Activated CD4-positive, alpha-beta T cell treated with anti-CD3 and anti-CD28 coated beads for 36 hours (primary cell): ENCODE measurements around the gene COQ4. TPM values are rescaled to one million over a fixed set of nuclear protein-coding genes. Genes with fewer than 3 reads are reported as not detected.
A peak's percentile ranks its signal among the peaks of the same experiment; 100 is the strongest.

ENCODE experiments used
- ATAC-seq: fragments of 200-7000 bp; cut with Tn5 transposase; one replicate; pipeline ENCODE4 v1.10.0; 2021; ENCODE audit warnings: mild to moderate bottlenecking, moderate library complexity
- CTCF ChIA-PET: fragments of 350-600 bp; sonication (Branson Sonifier 250); formaldehyde crosslinking; loops from one replicate; lab custom pipeline; 2021; ENCODE audit warnings: antibody characterized with exemption; lab: Charles Lee
- POLR2A ChIA-PET: fragments of 350-600 bp; sonication (Branson Sonifier 250); formaldehyde crosslinking; loops from one replicate; lab custom pipeline; 2021; ENCODE audit warnings: antibody characterized with exemption, inconsistent platforms; lab: Charles Lee
- DNase-seq: peaks from one replicate; pipeline ENCODE4 v3.0.0-alpha.2; 2020
- H3K27ac Mint-ChIP-seq: one replicate; pipeline ENCODE4 v1.8.0; 2021; ENCODE audit warnings: mixed read lengths
- H3K27me3 Mint-ChIP-seq: one replicate; pipeline ENCODE4 v1.8.0; 2021; ENCODE audit warnings: mixed read lengths
- H3K36me3 Mint-ChIP-seq: one replicate; pipeline ENCODE4 v1.8.0; 2021; ENCODE audit warnings: low read depth, mixed read lengths
- H3K4me1 Mint-ChIP-seq: one replicate; pipeline ENCODE4 v1.8.0; 2021; ENCODE audit warnings: mixed read lengths
- H3K4me3 Mint-ChIP-seq: one replicate; pipeline ENCODE4 v1.8.0; 2021; ENCODE audit warnings: mild to moderate bottlenecking, moderate library complexity, mixed read lengths
- H3K9me3 Mint-ChIP-seq: one replicate; pipeline ENCODE4 v1.8.0; 2021; ENCODE audit warnings: low read depth, mixed read lengths
- intact Hi-C, 2 experiments: fragments of 100-400 bp; cut with DNase I in 1 of 2; cut with micrococcal nuclease in 1 of 2; formaldehyde crosslinking; loops; one replicate each; pipeline versions ENCODE4 v1.14.2 to v1.15.1; 2022 to 2024; cut with DNase I, micrococcal nuclease
- total RNA-seq, 2 experiments: library from RNA; stranded (reverse); gene quantifications; one replicate each; pipeline ENCODE4 v1.2.3, GENCODE V29; 2021

COQ4 gene
- total RNA-seq, 2 experiments from 2014 or later = 32.1 to 38.8 TPM

- DNase-seq (no peak), ATAC-seq (no peak)
- Mint-ChIP-seq H3K27me3 (no peaks in the 10 kb centered on the region), H3K9me3 (no peaks in the 10 kb centered on the region), H3K4me3 (no peak overlapping the region), H3K27ac (no peak overlapping the region), H3K4me1 (no peaks in the 10 kb centered on the region), H3K36me3 (peaks cover 6% of the 10 kb centered on the region)
- CTCF ChIA-PET = interaction anchor here (0.5 to 1.6 kb wide), 5 partner anchors 9 to 454 kb away, joined by 3 to 5 read pairs (median 3); partner anchors contain the start of gene URM1
- intact Hi-C loops = no loop called here
- POLR2A ChIA-PET = no interaction called here
Measured at GRCh38 chr9:128304136-128304970, 18.3 kb upstream of the COQ4 start.

GRCh38 chr9:128304971-128305288, 17.7 kb upstream of the COQ4 start:
- Mint-ChIP-seq H3K27ac (no peak overlapping the region), H3K27me3 (no peaks in the 10 kb centered on the region), H3K4me1 (no peaks in the 10 kb centered on the region), H3K4me3 (no peak overlapping the region), H3K9me3 (no peaks in the 10 kb centered on the region), H3K36me3 (peaks cover 8% of the 10 kb centered on the region)
- POLR2A ChIA-PET = no interaction called here
- DNase-seq = no peak
- ATAC-seq = no peak
- CTCF ChIA-PET = interaction anchor here (0.5 to 1.6 kb wide), 3 partner anchors 53 to 453 kb away, joined by 3 read pairs; no protein-coding TSS in a partner anchor
- intact Hi-C loops = no loop called here

GRCh38 chr9:128309551-128309950, 13.1 kb upstream of the COQ4 start:
- no peak overlapping the region for H3K27ac Mint-ChIP-seq
- no peaks in the 10 kb centered on the region for H3K27me3 Mint-ChIP-seq
- ChIA-PET CTCF (interaction anchor here (0.6 kb wide), 1 partner anchor 200 kb away, joined by 4 read pairs; no protein-coding TSS in a partner anchor), POLR2A (no interaction called here)
- no peak overlapping the region for H3K4me3 Mint-ChIP-seq
- intact Hi-C loops = no loop called here
- no peaks in the 10 kb centered on the region for H3K4me1 Mint-ChIP-seq
- H3K36me3 Mint-ChIP-seq = peaks cover 16% of the 10 kb centered on the region
- no peak for ATAC-seq
- H3K9me3 Mint-ChIP-seq = no peaks in the 10 kb centered on the region
- DNase-seq = no peak

- H3K4me1 Mint-ChIP-seq = no peaks in the 10 kb centered on the region
- no peak for ATAC-seq
- H3K9me3 Mint-ChIP-seq = no peaks in the 10 kb centered on the region
- no peak overlapping the region for H3K27ac Mint-ChIP-seq
- H3K27me3 Mint-ChIP-seq = no peaks in the 10 kb centered on the region
- no peak overlapping the region for H3K4me3 Mint-ChIP-seq
- POLR2A ChIA-PET = interaction anchor here (0.7 kb wide), 1 partner anchor 11 kb away, joined by 3 read pairs; no protein-coding TSS in a partner anchor
- no peak for DNase-seq
- peaks cover 16% of the 10 kb centered on the region for H3K36me3 Mint-ChIP-seq
- intact Hi-C loops = no loop called here
- CTCF ChIA-PET = interaction anchor here (0.6 kb wide), 1 partner anchor 35 kb away, joined by 3 read pairs; the partner anchor contains the start of genes GOLGA2 and SWI5
Measured at GRCh38 chr9:128310461-128310860, 12.2 kb upstream of the COQ4 start.

GRCh38 chr9:128314697-128315096, 7.9 kb upstream of the COQ4 start:
- H3K36me3 Mint-ChIP-seq = peaks cover 21% of the 10 kb centered on the region

GRCh38 chr9:128316421-128316820, 6.2 kb upstream of the COQ4 start:
- no peak for DNase-seq
- H3K4me3 Mint-ChIP-seq = no peak overlapping the region
- intact Hi-C loops = no loop called here
- no peaks in the 10 kb centered on the region for H3K9me3 Mint-ChIP-seq
- no peaks in the 10 kb centered on the region for H3K27me3 Mint-ChIP-seq
- no peaks in the 10 kb centered on the region for H3K4me1 Mint-ChIP-seq
- H3K27ac Mint-ChIP-seq = no peak overlapping the region
- no peak for ATAC-seq
- POLR2A ChIA-PET = no interaction called here
- CTCF ChIA-PET = no interaction called here
- peaks cover 15% of the 10 kb centered on the region for H3K36me3 Mint-ChIP-seq

More at GRCh38 chr9:128314697-128315096, 7.9 kb upstream of the COQ4 start:
- DNase-seq = no peak
- no peak for ATAC-seq
- intact Hi-C loops = no loop called here
- Mint-ChIP-seq H3K9me3 (no peaks in the 10 kb centered on the region), H3K27me3 (no peaks in the 10 kb centered on the region), H3K4me1 (no peaks in the 10 kb centered on the region), H3K27ac (no peak overlapping the region), H3K4me3 (no peak overlapping the region)
- ChIA-PET CTCF (interaction anchor here (0.6 kb wide), 1 partner anchor 47 kb away, joined by 3 read pairs; no protein-coding TSS in a partner anchor), POLR2A (interaction anchor here (0.7 kb wide), 1 partner anchor 14 kb away, joined by 3 read pairs; no protein-coding TSS in a partner anchor)

GRCh38 chr9:128317629-128318028, 5.0 kb upstream of the COQ4 start:
- DNase-seq (no peak), ATAC-seq (no peak)
- CTCF ChIA-PET = interaction anchor here (0.7 to 1.0 kb wide), 2 partner anchors 24 to 501 kb away, joined by 3 read pairs; partner anchors contain the start of gene ENDOG
- H3K4me1 Mint-ChIP-seq = no peaks in the 10 kb centered on the region
- intact Hi-C loops = no loop called here
- no peaks in the 10 kb centered on the region for H3K9me3 Mint-ChIP-seq
- H3K27ac Mint-ChIP-seq = no peak overlapping the region
- no peaks in the 10 kb centered on the region for H3K27me3 Mint-ChIP-seq
- H3K36me3 Mint-ChIP-seq = peaks cover 13% of the 10 kb centered on the region
- H3K4me3 Mint-ChIP-seq = no peak overlapping the region
- POLR2A ChIA-PET = no interaction called here

- Mint-ChIP-seq H3K27ac (no peak overlapping the region), H3K4me3 (peak overlapping the region; percentile 87), H3K27me3 (no peaks in the 10 kb centered on the region), H3K9me3 (no peaks in the 10 kb centered on the region), H3K4me1 (peaks cover 19% of the 10 kb centered on the region), H3K36me3 (peaks cover 28% of the 10 kb centered on the region)
- ChIA-PET CTCF (no interaction called here), POLR2A (interaction anchor here (1.0 kb wide), 1 partner anchor 20 kb away, joined by 3 read pairs; no protein-coding TSS in a partner anchor)
- intact Hi-C loops = loop anchor here (5.0 kb wide), 3 partner anchors 129 to 604 kb away; partner anchors contain the start of genes CIZ1 (in 1 of the 2), PTGES2 (in 1 of the 2), PTRH1 (in 1 of the 2) and TTC16 (in 1 of the 2)
- DNase-seq (no peak), ATAC-seq (no peak)
Measured at GRCh38 chr9:128321343-128321742, 1.3 kb upstream of the COQ4 start.

GRCh38 chr9:128321879-128322403, 698 bp upstream of the COQ4 start:
- intact Hi-C loops = loop anchor here (1.0 to 5.0 kb wide), 21 partner anchors 18 to 1305 kb away; partner anchors contain the start of genes URM1 (in 2 of the 2), BBLN (in 1 of the 2), CIZ1 (in 1 of the 2) and CRAT (in 1 of the 2)

GRCh38 chr9:128323212-128323730, 632 bp downstream of the COQ4 start:
- peak; percentile 40 for ATAC-seq

More at GRCh38 chr9:128321879-128322403, 698 bp upstream of the COQ4 start:
- H3K9me3 Mint-ChIP-seq = no peaks in the 10 kb centered on the region
- ChIA-PET POLR2A (interaction anchor here (1.0 kb wide), 1 partner anchor 20 kb away, joined by 3 read pairs; no protein-coding TSS in a partner anchor), CTCF (interaction anchor here (0.6 kb wide), 2 partner anchors 23 to 339 kb away, joined by 3 to 5 read pairs; no protein-coding TSS in a partner anchor)
- ATAC-seq (peak; percentile 5), DNase-seq (no peak)
- peak overlapping the region; percentile 93 for H3K27ac Mint-ChIP-seq
- H3K27me3 Mint-ChIP-seq = no peaks in the 10 kb centered on the region
- H3K4me1 Mint-ChIP-seq = peaks cover 19% of the 10 kb centered on the region
- peaks cover 24% of the 10 kb centered on the region for H3K36me3 Mint-ChIP-seq
- peak overlapping the region; percentile 87 for H3K4me3 Mint-ChIP-seq

More at GRCh38 chr9:128323212-128323730, 632 bp downstream of the COQ4 start:
- Mint-ChIP-seq H3K27me3 (no peaks in the 10 kb centered on the region), H3K27ac (peak overlapping the region; percentile 88), H3K36me3 (peaks cover 19% of the 10 kb centered on the region), H3K4me1 (peaks cover 19% of the 10 kb centered on the region), H3K9me3 (no peaks in the 10 kb centered on the region), H3K4me3 (peak overlapping the region; percentile 87)
- intact Hi-C loops = loop anchor here (1.0 to 5.0 kb wide), 5 partner anchors 17 to 1304 kb away; partner anchors contain the start of genes CIZ1 (in 1 of the 2), NTMT1 (in 1 of the 2), PTGES2 (in 1 of the 2) and PTRH1 (in 1 of the 2)
- CTCF ChIA-PET = interaction anchor here (2.0 kb wide), 1 partner anchor 18 kb away, joined by 9 read pairs; no protein-coding TSS in a partner anchor
- no peak for DNase-seq
- POLR2A ChIA-PET = interaction anchor here (0.6 to 0.8 kb wide), 2 partner anchors 18 to 401 kb away, joined by 3 read pairs; no protein-coding TSS in a partner anchor
